Myocyte (in vitro differentiated cells): ENCODE measurements around the gene CNN1. TPM values are rescaled to one million over a fixed set of nuclear protein-coding genes. Genes with fewer than 3 reads are reported as not detected.
A peak's percentile ranks its signal among the peaks of the same experiment; 100 is the strongest.
"Not testable (repeated sequence)": the region's sequence is repeated elsewhere in the genome, so short reads cannot be mapped to it uniquely, and the experiment has no call there.

Source experiments
- DNase-seq: peaks from one replicate; pipeline ENCODE4 v3.0.0-alpha.2; 2012; ENCODE audit warnings: low read depth
- total RNA-seq: library from RNA; depleted of rRNA; stranded (reverse); fragments of >200 nt; gene quantifications from 2 replicates; pipeline ENCODE4 v1.2.3, GENCODE V29; 2014

CNN1 gene
- total RNA-seq, 1 donor from 2014 or later, result 2.0 TPM

GRCh38 chr19:11564082-11564807, 25.6 kb downstream of the CNN1 start:
- not testable (repeated sequence) for DNase-seq

- DNase-seq, result not testable (repeated sequence)
These were observed 27.0 kb downstream of the CNN1 start for GRCh38 chr19:11565649-11565980.

- DNase-seq, result no peak
These were observed 27.5 kb downstream of the CNN1 start for GRCh38 chr19:11566164-11566563.

GRCh38 chr19:11570039-11570462, 31.4 kb downstream of the CNN1 start:
- no peak for DNase-seq

- not testable (repeated sequence) for DNase-seq
These were observed 34.7 kb downstream of the CNN1 start for GRCh38 chr19:11573354-11573753.

GRCh38 chr19:11573763-11574162, 35.1 kb downstream of the CNN1 start:
- not testable (repeated sequence) for DNase-seq

GRCh38 chr19:11574689-11575088, 36.0 kb downstream of the CNN1 start:
- no peak for DNase-seq

- DNase-seq, result no peak
These were observed 37.6 kb downstream of the CNN1 start for GRCh38 chr19:11576227-11576626.

GRCh38 chr19:11577451-11578257, 39.0 kb downstream of the CNN1 start, which contains the start of gene ACP5:
Gene ACP5 (minus strand): TSS chr19:11577645. CDS start chr19:11577317, 328 bp downstream.
- no peak for DNase-seq

- DNase-seq, result peak; percentile 26
These were observed 39.8 kb downstream of the CNN1 start for GRCh38 chr19:11578258-11579142.

GRCh38 chr19:11580116-11580515, 41.5 kb downstream of the CNN1 start:
- DNase-seq, result no peak

- no peak for DNase-seq
These were observed 43.1 kb downstream of the CNN1 start for GRCh38 chr19:11581740-11582139.

- no peak for DNase-seq
These were observed 47.7 kb downstream of the CNN1 start for GRCh38 chr19:11586331-11586730.

GRCh38 chr19:11587302-11587974, 48.8 kb downstream of the CNN1 start:
- DNase-seq, result peak; percentile 71

GRCh38 chr19:11587975-11588631, 49.5 kb downstream of the CNN1 start:
- DNase-seq, result no peak

GRCh38 chr19:11594084-11594483, 55.4 kb downstream of the CNN1 start:
- no peak for DNase-seq

GRCh38 chr19:11596156-11596555, 57.5 kb downstream of the CNN1 start:
- DNase-seq, result no peak

- DNase-seq, result peak; percentile 98
These were observed 58.8 kb downstream of the CNN1 start, which contains the start of gene ZNF627 for GRCh38 chr19:11597202-11598102. Gene ZNF627 (plus strand): TSS chr19:11597483. CDS start chr19:11597628, 145 bp downstream.

- DNase-seq, result no peak
These were observed 59.4 kb downstream of the CNN1 start for GRCh38 chr19:11598103-11598483.
